Activated gamma-delta T cell treated with Interleukin-2 at 50 U/mL for 16 hours (primary cell): Measurements from ENCODE around the gene SLC16A2.

Experiments used
- DNase-seq: peaks from one replicate; pipeline ENCODE4 v3.0.0-alpha.2; 2020

The SLC16A2 gene

DNA sequence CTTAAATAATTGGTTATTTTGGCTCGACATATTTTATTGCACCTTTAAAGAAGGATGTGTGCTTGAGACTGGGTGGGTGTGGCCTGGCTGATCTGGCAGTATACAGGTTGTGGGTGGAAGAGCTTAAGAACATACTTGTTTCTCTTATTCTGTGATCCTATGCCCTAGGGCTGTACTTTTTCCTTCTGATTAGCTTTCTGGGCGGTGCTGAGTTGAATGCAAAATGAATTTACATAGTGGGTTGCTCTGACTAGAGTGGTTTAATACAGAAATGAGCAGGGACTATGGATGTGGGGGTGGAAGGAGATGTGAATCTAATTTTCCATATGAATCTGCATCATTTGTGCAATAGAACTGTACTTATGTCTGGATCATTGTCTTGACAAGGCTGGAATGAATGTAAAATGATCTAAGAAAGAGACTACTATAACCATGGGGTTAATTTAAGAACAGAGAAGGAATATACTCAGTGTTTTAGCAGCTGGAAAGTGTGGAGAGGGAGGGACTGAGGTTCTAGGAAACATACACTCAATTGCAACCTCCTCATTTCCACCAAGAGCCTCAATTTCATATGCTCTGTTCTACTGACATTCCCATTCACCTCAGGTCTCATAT lies 119.4 kb downstream of the SLC16A2 start:
- DNase-seq: no peak

GRCh38 chrX:74545880-74546523 lies 124.7 kb downstream of the SLC16A2 start:
- DNase-seq: no peak

DNA sequence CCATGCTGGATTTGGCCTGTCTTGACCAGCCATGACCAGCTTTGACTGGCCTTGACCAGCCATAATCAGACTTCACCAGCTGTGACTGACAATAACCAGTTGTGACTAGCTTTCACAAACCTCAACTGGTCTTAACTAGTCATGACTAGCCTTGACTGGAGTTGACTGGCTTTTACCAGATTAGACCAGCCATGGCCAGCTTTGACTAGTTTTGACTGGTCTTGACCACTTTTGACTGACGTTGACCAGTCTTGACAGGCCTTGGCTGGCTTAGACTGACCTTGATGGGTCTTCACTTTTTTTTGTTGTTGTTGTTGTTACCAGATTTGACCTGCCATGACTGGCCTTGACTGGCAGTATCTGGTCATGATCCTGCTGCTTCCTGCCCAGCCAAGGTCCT lies 125.7 kb downstream of the SLC16A2 start:
- DNase-seq: no peak

GRCh38 chrX:74550295-74550802 lies 129.1 kb downstream of the SLC16A2 start:
- DNase-seq: peak; percentile 88

- no peak for DNase-seq
Measured at GRCh38 chrX:74551934-74552333, 130.6 kb downstream of the SLC16A2 start.

DNA sequence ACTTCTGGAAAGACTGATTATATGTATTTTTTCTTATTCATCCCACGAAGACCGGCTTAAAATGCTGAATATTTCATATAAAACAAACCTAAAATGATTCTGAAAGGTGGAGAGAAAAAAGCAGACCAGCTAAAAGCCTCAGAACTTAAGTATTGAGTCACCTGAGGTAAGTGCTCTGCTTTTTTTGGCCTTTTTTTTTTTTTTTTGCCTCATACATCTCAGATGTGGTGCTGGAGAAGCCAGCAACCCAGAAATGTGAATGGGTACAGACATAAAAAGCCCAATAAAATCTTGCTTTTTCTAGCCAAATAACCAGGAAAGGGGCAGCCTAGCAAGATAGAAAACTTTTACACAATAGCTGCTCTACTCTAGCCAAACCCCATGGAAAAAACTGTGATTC lies 136.1 kb downstream of the SLC16A2 start:
- no peak for DNase-seq

GRCh38 chrX:74578137-74578536 lies 156.8 kb downstream of the SLC16A2 start:
- DNase-seq: no peak

GRCh38 chrX:74579597-74580198 lies 158.4 kb downstream of the SLC16A2 start:
- DNase-seq: no peak
